Urothelium cell line (cell line): ENCODE measurements around the gene DRGX.

Experiments used
- DNase-seq: peaks from one replicate; pipeline ENCODE4 v3.0.0; 2011; ENCODE audit warnings: low spot score, mixed read lengths
- FAIRE-seq: peaks from 2 replicates; lab custom pipeline; 2011; peaks lifted over from hg19 to GRCh38; lab: Jason Lieb, UNC

DRGX gene

DNA sequence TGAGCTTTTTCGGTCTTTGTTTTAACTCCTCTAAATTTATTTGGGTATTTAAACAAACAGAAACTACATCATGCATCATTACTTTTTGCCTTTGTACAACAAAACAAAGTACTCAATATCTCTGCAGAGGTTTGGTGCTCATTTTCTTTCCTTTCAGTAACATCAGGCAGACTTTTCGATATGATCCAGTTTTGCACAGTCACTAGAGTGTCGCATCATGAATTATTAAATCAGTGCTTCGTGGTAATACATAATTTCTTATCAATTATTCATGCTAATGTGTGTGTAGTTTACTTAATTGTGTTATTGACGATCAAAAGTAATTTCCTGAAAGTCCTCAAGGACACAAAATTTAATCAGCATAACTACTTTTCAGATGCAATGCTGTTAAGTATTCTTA lies 31.8 kb downstream of the DRGX start:
- FAIRE-seq, result no peak
- DNase-seq, result no peak

DNA sequence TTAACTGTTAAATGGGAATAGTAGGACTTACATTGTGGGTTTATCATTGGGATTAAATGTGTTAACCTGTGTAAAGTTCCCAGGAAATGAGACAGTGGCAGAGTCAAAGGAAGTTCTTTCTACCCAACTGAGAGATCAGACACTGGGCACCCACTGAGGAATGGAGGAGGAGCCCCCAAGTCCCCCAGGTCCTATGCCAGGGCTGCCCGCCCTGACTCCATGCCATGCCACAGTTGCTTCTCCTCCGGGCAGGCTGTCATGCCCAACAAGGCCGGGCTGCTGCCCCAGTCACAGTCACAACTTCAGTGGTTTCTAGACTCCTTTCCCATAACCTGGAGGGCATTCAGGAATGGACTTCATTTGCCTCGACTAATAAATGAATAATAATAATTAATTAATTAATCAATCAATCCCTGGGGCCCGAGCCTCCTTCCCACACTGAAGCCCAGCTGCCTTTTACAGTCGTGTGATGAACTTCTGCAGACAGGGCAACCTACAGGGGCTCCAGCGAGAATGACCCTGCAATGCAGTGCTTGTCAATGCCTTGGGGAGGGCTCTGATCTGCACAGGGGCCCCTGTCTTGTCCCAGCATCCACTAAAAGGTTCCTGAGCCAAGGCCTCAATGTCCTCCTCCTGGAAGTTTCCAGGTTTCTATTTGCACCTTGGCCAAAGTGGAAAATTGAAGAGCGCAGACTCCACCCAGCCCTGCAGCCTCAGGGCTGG lies 32.4 kb downstream of the DRGX start:
- no peak for DNase-seq
- no peak for FAIRE-seq

DNA sequence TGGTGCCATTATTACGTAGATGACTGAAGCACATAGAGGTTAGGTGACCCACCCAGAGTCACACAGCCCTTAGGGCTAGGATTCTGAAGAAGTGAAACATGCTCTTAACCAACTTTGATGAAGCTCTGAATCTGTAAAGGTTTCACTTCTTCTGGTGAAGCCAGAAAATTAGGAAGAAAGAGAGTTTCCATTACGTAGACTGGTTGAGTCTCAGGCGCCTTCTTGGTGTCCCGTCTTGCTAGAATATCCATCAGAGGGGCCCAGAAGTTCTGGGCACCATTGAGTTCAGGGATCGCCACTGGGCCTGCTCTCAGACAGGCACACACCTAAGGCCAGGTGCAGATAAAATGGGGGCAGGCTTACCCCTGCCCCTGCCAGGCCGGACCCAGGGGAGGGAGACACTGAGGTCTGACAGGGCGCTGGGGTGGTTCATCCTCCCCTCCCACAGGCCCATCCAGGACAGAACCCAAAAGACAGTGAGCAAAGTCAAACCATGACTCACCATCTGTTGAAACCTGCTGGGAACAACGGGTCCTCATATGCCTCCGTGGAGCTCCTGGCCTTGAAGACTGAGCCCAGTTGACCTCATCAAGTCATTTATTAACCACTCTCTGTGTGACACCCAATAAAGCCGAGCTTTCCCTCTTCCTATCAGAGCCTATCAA lies 33.2 kb downstream of the DRGX start:
- DNase-seq, result no peak
- no peak for FAIRE-seq

DNA sequence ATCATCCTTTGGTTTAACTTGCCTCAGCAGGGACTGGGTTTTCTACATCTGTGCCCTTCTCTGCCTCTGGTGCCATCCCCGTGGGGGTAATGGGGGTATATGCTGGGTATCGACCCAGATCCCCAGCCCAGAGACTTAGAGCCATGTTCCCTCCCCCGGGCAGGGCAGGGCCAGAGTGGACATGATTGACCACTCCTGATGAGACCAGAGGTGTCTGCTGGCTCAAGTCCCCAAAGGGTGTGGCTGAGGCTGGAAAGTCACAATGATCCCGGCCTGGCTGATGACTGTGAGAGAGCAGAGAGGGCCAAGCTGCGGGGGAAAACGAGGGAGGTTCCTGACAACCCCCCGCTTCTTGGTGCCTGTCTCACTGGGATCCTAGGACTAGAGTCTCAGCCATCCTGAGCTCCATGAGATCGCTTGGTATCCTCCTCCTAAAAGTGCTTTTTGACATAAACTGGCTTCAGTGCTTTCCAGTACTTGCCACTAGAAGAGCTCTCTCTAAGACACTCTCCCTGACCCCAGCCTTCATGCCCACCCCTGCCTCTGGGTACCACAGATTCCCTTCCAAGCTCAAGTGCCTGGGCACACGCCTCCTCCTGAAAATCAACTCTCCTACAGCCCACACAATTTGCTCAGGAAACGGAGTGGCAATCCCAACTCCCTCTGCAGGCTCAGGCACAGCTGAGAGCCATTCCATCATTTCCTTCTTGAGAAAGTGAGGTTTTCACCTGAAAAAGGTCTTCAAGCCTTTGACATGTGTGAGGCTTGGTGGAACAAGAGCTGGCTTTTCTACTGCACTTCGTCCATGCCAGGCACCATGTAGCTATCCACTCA lies 33.9 kb downstream of the DRGX start:
- DNase-seq (no peak), FAIRE-seq (no peak)

DNA sequence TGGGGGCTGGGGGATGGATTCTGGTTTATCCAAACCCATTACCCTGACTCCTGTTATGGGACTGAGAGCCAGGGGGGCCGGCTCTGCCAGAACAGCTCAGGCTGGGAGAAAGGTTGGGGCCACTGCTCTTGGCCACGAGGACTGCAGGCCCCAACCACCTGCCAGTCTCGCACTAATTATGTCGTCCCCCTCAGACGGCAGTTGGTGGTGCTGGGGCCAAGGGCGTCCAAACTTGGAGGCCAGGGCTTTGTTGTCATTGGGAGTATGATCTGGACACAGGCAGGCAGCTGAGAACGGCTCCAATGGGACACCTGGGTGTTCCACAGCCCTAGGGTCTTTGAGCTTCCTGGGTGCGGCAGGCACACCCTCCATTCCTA lies 34.7 kb downstream of the DRGX start:
- FAIRE-seq (no peak), DNase-seq (no peak)

DNA sequence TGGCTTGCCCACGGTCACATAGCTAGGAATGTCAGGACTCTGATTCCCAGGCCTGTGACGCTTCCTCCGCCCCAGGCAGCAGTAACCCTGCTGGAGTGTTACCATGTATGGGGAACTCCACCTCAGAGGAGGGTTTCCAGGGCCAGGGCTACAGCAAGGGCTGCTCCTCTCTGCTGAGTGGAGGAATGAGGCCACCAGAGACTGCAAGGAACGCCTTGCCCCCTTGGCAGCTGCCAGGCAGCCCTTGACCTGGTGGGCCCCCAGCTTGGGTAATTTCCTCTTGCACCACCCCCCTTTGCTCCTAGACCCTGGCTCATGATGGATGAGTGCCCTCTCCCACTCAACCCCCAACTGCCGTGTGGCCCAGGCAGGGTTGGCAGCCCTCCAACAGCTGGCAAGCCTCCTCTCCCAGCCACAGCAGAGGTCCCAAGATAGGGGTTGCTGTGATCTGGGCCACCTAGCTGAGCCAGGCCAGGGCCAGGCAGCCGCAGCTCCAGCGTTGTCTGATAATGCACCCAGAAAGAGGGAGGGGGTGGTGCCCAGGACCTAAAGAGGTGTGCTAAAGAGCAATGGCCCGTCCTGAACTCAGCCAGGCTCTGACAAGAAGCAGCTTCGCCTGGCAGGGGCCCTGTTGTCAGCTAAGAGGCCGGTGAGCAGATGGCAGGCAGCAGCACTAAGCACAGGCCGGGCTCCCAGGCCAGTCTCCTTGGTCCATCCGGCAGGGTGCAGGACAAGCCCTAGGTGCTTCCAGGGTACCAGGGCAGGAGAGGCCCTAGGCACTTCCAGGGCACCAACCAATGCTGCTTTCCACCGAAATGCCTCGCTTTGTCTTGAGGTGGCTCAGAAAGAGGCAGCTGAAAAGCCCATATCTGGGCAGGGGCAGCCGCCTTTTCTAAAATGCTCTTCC lies 35.4 kb downstream of the DRGX start:
- FAIRE-seq (no peak), DNase-seq (no peak)

DNA sequence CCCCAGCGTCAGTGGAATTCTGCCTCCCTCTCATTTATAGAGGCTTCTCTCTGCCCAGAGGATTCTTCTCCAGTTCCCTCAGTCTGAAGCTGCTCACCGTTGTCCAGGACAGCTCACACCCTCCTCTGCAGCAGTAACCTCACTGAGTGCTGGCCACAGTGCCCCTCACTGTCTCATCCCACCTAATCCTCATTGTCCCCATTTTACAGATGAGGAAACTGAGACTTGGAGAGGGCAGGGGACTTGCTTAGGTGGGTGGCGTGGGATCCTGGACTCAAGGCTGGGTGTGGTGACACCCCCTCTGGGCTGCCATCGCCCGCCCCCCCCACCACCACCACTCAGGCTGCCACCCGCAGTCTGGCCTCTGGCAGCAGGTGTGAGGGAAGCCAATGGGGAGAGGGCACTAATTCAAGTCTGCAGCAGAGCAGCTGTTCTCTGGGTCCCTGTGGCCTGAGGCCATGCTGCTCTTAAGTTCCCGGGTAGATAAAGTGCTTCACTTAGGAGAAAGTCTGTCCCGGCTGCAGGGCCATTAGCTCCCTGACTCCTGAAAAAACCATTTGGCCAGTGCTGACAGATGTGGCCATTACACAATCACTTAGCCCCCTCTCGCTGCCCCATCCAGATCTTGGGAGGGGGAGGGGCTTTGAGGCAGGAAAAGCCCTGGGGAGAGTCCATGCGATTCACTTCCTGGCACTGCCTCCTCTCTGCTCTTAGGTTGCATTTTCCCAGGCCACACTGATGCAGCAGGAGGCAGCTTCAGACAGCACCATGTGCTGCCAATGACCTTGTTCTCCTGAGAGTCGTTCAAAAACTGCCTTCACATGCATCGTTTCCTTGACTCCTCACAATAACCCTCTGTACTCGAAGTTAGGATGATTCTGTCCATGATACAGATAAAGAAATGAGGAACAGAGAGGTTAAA lies 36.3 kb downstream of the DRGX start:
- no peak for DNase-seq
- peak; percentile 23 for FAIRE-seq

DNA sequence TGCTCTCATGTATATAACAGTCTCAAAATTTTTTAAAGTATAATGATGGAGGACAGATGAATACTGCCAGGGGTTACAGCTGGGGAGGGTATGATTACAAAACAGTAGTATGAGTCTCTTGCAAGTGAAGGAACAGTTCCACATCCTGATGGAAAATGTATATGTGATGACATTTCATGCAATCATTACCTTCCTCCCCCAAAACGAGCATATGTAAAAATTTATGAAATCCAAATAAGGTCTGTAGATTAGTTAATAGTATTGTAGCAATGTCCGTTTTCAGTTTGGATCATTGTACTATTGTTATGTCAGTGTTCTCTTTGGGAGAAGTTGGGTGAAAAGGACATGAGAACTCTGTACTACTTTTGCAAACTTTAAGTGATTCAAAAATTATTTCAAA lies 38.0 kb downstream of the DRGX start:
- FAIRE-seq (no peak), DNase-seq (no peak)

DNA sequence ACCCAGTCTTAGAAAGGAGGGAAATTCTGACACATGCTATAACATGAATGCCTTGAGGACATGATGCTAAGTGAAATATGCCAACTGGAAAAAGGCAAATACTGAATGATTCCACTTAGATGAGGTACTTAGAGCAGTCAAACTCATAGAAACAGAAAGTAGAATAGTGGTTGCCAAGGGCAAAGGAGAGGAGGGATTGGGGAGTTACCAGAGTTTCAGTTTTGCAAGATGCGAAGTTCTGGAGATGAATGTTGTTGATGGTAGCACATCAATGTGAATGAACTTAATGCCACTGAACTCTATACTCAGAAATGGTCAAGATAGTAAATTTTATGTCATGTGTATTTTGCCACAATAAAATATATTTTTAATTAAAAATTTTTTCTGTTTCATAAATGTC lies 38.9 kb downstream of the DRGX start:
- no peak for FAIRE-seq

DNA sequence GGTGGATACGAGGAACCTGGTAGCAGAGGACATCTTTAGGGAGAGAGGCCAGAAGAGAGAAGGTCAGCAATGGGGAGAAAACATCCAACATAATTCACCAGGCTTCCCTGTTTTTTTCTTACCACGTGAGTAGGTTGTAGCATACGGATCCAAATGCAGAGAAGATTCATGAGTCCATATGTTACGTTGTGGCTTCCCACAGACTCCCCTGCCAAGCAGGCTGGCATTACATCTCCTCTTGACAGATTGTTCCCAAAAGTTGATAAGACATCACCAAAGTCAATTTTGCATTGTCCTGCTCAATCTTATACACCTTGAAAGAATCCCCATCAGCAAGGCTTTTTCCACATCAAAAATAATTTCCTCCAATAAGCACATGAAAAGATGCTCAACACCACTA lies 39.7 kb downstream of the DRGX start:
- DNase-seq (no peak), FAIRE-seq (no peak)

More for the DNA sequence above, 38.9 kb downstream of the DRGX start:
- DNase-seq, result no peak

DNA sequence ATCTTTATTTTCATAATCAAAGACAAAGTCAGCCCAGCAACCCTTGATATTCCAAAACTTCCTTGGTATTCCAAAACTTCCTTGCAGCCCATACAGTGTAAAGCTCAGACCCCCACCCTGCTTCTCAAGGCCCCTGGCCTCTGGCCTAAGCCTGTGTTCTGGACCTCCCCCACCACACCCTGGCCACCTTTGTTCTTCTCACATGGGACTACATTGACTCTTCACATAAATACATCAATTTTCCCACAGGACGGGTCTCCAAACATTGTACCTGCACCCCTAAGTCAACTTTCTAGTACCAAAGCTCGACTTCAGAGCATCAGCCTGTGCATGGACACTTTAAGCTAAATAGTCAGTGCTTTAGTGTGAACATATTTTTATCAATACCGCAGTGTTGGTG lies 40.7 kb downstream of the DRGX start:
- DNase-seq, result no peak
- no peak for FAIRE-seq

DNA sequence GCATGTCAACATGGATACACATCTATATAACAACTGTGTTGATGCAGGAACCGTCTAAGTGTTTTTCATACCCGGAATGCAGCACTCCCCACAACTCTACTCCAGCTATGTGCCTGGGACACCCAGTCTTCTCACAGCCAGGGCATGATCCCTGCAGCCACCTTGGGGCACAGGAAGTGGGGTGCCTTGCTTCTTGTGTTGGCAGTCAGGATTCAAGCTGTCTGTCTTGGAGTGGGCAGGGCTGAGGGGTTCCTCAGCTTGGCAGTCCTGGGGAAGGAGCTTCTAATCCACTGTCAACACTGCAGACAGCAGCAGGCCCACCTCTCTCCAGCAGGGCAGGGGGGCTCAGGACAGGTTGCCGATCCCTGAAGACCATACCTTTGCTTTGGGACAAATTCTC lies 41.3 kb downstream of the DRGX start:
- FAIRE-seq, result no peak
- no peak for DNase-seq

DNA sequence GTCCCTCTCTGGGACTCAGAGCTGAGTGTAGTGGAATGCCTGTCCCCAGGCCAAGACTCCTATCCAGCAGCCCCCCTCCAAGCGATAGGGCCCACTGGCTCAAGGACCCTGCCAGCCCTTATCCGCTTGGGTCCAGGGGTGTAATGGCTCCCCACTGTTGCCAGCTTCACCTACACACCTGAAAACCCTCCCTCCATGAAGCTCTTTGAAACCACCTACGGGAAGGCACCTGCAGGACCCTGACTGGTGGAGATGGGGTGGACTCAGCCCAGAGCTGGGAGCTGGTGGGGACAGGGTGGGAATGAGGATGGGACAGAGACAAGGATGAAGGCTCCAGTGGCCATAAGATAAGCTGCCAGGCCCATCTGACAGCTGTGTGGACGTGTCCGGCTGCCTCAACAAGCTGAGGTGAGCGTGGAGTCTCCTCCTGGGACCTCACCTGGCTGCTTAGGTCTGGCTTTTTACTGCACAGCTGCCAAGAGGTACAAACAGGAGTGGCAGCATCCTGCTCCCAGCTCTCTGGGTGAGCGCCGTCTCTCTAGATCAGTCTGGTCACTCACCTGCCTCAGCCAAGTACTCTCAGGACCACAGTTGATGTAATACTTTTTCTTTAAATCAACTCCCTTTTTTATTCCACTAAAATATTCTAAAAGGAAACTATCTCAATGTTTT lies 41.9 kb downstream of the DRGX start:
- DNase-seq (no peak), FAIRE-seq (no peak)

DNA sequence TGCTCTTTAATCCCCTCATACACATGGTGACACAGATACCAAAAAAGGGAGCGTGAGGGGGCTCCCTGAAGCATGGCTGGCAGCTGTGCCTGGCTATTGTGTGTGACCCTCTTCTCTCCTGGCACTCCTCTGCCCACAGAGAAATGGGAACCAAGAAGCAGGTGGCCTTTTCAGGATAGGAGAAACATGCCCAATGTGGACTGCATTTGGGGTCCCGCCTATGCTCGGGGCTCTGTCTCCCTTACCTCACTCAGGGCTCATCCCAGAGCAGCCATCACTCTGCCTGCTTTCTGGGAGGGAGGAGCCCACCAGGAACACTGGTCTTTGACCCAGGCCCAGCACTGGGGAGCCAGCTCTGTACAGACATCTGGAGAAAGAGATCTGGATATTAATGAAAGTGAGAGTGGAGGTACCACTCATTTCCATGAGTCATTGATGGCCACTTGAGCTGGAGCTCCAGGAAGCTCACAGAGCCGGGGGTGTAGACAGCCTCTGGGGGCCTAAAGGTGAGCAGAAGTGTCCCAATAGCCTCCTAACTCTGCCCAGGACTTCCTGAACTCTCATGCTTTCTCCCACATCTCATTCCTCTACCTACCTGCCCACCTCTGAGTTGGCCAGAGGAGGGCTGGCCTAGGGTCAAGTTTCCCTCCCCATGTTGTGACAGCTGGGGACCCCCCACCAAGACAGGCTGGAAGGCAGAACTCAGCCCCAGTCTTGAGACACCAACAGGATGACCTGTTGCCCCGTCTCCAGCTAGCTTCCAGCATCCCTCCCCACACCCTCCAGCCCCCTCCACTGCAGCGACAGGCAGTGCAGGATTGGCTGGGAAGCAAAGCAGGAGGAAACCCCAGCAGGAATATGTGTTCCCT lies 42.6 kb downstream of the DRGX start:
- DNase-seq, result no peak
- no peak for FAIRE-seq

DNA sequence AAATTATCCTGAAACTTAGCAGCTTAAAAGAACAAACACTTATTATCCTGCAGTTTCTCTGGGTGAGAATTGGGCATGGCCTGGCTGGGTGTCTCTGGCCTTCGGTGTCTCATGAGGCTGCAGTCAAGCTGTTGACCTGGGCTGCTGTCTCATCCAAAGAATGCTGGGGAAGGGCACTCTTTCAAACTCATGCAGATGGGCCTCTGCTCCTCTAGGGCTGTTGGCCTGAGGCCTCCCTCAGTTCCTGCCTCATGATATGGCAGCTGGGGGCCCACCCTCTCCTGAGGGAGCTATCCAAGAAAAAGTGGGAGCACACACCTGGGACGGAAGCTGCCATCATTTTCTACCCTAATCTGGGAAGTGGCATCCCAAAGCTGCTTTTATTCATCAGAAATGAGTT lies 43.6 kb downstream of the DRGX start:
- FAIRE-seq, result no peak
- DNase-seq, result no peak

DNA sequence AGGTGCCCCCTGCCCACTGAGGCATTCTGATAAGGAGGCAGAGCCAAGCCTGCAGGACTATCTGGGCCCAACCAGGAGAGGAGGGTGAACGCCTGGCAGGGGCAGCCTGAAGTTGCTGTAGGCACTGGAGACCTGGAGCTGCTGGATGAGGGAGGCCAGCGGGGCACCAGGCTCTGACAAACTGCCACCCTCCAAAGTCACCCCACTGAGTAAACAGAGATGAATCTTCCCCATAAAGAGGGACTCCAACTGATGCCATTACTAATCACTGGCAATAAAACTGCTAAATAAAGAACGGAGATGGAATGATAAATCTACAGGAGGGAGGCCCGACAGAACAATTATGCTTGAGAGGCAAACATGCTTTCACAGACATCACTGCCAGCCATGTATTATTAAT lies 44.2 kb downstream of the DRGX start:
- no peak for DNase-seq
- no peak for FAIRE-seq

DNA sequence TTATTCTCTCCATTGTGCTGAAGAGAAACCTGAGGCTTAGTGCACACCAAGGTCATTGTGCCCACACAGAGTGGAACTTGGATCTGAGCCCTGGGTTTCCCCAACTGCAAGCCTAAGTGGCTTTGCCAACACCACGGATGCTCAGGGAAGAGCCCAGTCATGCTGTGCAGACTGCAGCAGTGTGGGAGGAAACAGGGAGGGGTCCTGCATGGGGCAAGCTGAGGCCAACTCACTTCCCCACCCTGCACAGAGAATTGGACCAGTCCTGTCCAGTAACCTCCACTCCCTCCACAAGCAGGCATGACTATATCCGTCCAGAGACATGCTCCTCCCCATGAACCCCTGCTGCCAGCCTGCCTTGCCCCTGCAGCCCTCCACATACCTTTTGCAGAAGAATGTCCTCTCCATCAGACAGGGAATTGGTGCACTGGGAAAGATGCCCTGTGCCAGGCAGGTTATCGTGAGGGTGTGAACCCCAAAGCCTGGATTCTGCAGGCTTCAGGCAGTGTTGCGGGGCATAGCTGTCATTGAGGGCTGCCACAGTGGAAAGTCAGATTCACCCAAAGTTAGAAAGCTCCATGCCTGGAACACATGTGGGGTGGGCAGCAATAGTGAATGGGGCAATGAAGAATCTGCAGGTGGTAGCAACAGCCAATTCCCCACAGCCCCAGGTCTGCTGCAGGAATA lies 44.9 kb downstream of the DRGX start:
- no peak for DNase-seq
- FAIRE-seq, result no peak

DNA sequence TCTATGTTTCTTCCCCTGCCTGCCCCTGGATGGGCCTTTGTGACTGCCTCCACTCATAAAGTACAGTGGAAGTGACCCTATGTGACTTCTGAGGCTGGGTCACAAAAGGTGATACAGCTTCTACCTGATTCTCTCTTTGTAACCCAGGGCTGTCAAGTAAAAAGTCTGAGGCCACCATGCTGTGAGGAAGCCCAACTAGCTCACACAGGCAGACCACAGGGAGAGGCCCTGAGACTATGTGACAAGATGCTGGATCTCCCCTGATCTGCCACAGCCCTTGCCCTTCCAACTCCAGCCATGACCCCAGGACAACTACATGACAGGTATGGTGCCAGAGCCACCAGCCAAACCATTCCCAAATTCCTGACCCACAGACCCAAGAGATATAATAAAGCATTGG lies 45.8 kb downstream of the DRGX start:
- DNase-seq, result no peak
- FAIRE-seq, result no peak
